Mesendoderm (in vitro differentiated cells): ENCODE results near the gene NFIC.

Experiments
- DNase-seq: peaks from one replicate; pipeline ENCODE4 v3.0.0; 2013
- H2AK5ac ChIP-seq: 2 replicates; pipeline ENCODE4 v1.6.1; 2013; ENCODE audit warnings: low read length, inconsistent platforms
- H2BK120ac ChIP-seq: 2 replicates; pipeline ENCODE4 v1.6.1; 2013; ENCODE audit warnings: low read depth, mild to moderate bottlenecking, low read length, moderate library complexity, mixed read lengths
- H2BK15ac ChIP-seq: replicated peaks from 2 replicates; pipeline ENCODE4 v1.6.1; 2013; ENCODE audit warnings: low read depth, mild to moderate bottlenecking, moderate library complexity
- H2BK5ac ChIP-seq: 2 replicates; pipeline ENCODE4 v1.6.1; 2013; ENCODE audit warnings: low read length, inconsistent platforms
- H3K18ac ChIP-seq: 2 replicates; pipeline ENCODE4 v1.6.1; 2013; ENCODE audit warnings: mild to moderate bottlenecking, low read length, mixed read lengths
- H3K23ac ChIP-seq: one replicate; pipeline ENCODE4 v1.6.1; 2013; ENCODE audit warnings: low read length
- H3K27ac ChIP-seq: 2 replicates; pipeline ENCODE4 v1.5.1; 2013; ENCODE audit warnings: low read depth, mild to moderate bottlenecking, inconsistent platforms, low read length, moderate library complexity
- H3K27me3 ChIP-seq: 2 replicates; pipeline ENCODE4 v1.6.1; 2013; ENCODE audit warnings: low read length, control low read depth, mild to moderate bottlenecking, inconsistent platforms; ENCODE audit not compliant: insufficient read depth, poor library complexity
- H3K36me3 ChIP-seq: 2 replicates; pipeline ENCODE4 v1.6.1; 2013; ENCODE audit warnings: low read length, inconsistent platforms; ENCODE audit not compliant: control insufficient read depth, insufficient read depth
- H3K4ac ChIP-seq: one replicate; pipeline ENCODE4 v1.6.1; 2013; ENCODE audit warnings: low read depth, mild to moderate bottlenecking, low read length, moderate library complexity
- H3K4me1 ChIP-seq: 2 replicates; pipeline ENCODE4 v1.6.1; 2013; ENCODE audit warnings: low read depth, low read length, inconsistent platforms; ENCODE audit not compliant: control insufficient read depth
- H3K4me2 ChIP-seq: 2 replicates; pipeline ENCODE4 v1.6.1; 2013; ENCODE audit warnings: low read length
- H3K4me3 ChIP-seq: 2 replicates; pipeline ENCODE4 v1.5.1; 2013; ENCODE audit warnings: mild to moderate bottlenecking, low read length
- H3K56ac ChIP-seq: one replicate; pipeline ENCODE4 v1.6.1; 2013; ENCODE audit warnings: low read length
- H3K79me1 ChIP-seq: 2 replicates; pipeline ENCODE4 v1.6.1; 2013; ENCODE audit warnings: low read length, inconsistent platforms
- H3K79me2 ChIP-seq: 2 replicates; pipeline ENCODE4 v1.6.1; 2013; ENCODE audit warnings: mild to moderate bottlenecking, low read length; ENCODE audit not compliant: control insufficient read depth, insufficient read depth
- H3K9ac ChIP-seq: 2 replicates; pipeline ENCODE4 v1.6.1; 2013; ENCODE audit warnings: low read length, inconsistent platforms
- H4K5ac ChIP-seq: one replicate; pipeline ENCODE4 v1.6.1; 2013; ENCODE audit warnings: low read length
- H4K8ac ChIP-seq: one replicate; pipeline ENCODE4 v1.6.1; 2013; ENCODE audit warnings: low read depth, mild to moderate bottlenecking, control low read depth, low read length, moderate library complexity
- WGBS: extraction: QIAGEN DNeasy Blood & Tissue Kit; methylation state at CpG from one replicate; pipeline ENCODE4 v1.1.7; 2013; ENCODE audit warnings: low lambda C conversion rate, missing lambda C conversion rate; ENCODE audit not compliant: insufficient coverage; ENCODE audit errors: extremely low coverage; 5-methylcytosine and 5-hydroxymethylcytosine counted together

Gene NFIC

DNA sequence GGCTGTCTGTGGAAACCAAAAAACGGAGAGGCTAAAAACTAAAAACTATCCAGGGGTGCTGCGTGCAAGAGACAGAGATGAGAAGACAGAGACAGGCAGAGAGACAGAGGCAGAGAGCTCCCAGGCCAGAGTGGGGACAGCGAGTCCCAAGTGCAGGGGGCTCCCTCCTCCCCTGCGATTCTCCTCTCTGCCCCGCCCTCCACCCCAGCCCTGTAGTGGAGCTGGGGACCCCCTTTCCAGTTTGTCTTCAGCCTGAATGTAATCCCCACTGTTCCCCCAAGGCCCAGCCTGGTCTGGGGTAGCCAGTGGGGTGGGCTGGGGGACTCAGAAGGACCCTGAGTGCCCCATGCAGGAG, 2.0 kb downstream of the NFIC start:
- H3K79me2 ChIP-seq, result no peaks in the 10 kb centered on the region
- H2BK120ac ChIP-seq, result no peak overlapping the region
- no CpG with 5 or more reads among the region's 5 CpGs for WGBS
- no peak overlapping the region for H3K27ac ChIP-seq
- H3K4me1 ChIP-seq, result no peaks in the 10 kb centered on the region
- H2BK15ac ChIP-seq, result no peak overlapping the region
- H3K9ac ChIP-seq, result no peak overlapping the region
- no peak overlapping the region for H4K8ac ChIP-seq
- no peak overlapping the region for H2AK5ac ChIP-seq
- H3K4me2 ChIP-seq, result no peak overlapping the region
- no peak overlapping the region for H3K4ac ChIP-seq
- no peak overlapping the region for H3K18ac ChIP-seq
- H3K36me3 ChIP-seq, result no peaks in the 10 kb centered on the region
- H3K79me1 ChIP-seq, result no peaks in the 10 kb centered on the region
- H3K4me3 ChIP-seq, result no peak overlapping the region
- no peak overlapping the region for H3K56ac ChIP-seq
- H3K27me3 ChIP-seq, result peaks cover 79% of the 10 kb centered on the region
- H4K5ac ChIP-seq, result no peak overlapping the region
- H2BK5ac ChIP-seq, result no peak overlapping the region
- no peak overlapping the region for H3K23ac ChIP-seq
- no peak for DNase-seq

- H3K4me1 ChIP-seq, result no peaks in the 10 kb centered on the region
- H3K27ac ChIP-seq, result no peak overlapping the region
- no peak overlapping the region for H2BK120ac ChIP-seq
- no peak overlapping the region for H3K4me3 ChIP-seq
- no CpG with 5 or more reads among the region's 4 CpGs for WGBS
- H3K79me2 ChIP-seq, result no peaks in the 10 kb centered on the region
- H3K36me3 ChIP-seq, result no peaks in the 10 kb centered on the region
- no peak overlapping the region for H4K5ac ChIP-seq
- DNase-seq, result no peak
- no peak overlapping the region for H4K8ac ChIP-seq
- H3K56ac ChIP-seq, result no peak overlapping the region
- no peak overlapping the region for H2BK5ac ChIP-seq
- H3K9ac ChIP-seq, result no peak overlapping the region
- peaks cover 75% of the 10 kb centered on the region for H3K27me3 ChIP-seq
- H3K79me1 ChIP-seq, result no peaks in the 10 kb centered on the region
- no peak overlapping the region for H3K4me2 ChIP-seq
- no peak overlapping the region for H2AK5ac ChIP-seq
- no peak overlapping the region for H3K4ac ChIP-seq
- H3K18ac ChIP-seq, result no peak overlapping the region
- H2BK15ac ChIP-seq, result no peak overlapping the region
- no peak overlapping the region for H3K23ac ChIP-seq
Observed at GRCh38 chr19:3368848-3369336, 2.5 kb downstream of the NFIC start.

DNA sequence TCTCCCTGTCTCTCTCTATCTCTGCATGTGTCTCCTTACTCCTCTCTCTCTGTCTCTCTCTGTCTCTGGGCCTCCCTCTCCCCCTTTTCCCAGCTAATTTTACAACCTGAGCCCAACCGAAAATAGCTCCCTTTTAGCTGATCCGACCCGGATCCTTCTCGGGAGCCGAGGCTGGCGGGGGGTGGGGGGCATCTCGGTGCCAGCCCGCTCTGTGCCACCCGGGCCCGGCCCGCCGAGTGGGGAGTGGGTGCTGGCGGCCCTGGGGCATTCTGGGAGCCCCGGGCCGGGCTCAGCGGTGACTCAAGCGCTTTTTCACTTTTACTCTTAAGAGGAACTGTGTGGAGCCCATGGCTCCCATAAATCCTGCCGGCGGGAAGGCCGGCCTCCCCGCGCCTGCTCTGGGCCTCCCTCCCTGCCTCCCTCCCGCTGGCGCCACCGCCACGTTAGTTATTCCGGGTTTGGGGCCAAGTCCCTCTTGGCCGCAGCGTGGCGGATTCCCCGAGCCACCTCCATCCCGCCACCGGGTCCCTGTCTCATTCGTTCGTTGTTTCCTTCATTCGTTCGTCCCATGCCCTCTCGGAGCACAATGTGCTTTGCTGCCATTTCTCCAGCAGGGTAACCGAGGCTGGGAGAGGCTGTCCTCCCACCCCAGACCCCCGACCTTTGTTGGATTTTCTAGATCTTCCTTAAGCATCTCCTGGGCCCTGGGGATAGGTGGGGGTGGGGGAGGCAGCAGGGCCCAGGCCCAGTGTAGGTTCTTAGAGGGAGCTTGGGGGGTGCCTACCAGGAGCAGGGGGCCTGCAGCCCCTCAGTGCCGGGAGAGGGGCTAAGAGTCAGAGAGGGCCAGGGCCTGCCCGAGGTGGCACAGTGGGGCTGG, 3.2 kb downstream of the NFIC start:
- no peaks in the 10 kb centered on the region for H3K79me1 ChIP-seq
- H4K8ac ChIP-seq, result no peak overlapping the region
- peak; percentile 56 for DNase-seq
- no peaks in the 10 kb centered on the region for H3K4me1 ChIP-seq
- peak overlapping the region; percentile 42 for H3K56ac ChIP-seq
- H3K36me3 ChIP-seq, result no peaks in the 10 kb centered on the region
- H3K9ac ChIP-seq, result no peak overlapping the region
- H2AK5ac ChIP-seq, result no peak overlapping the region
- no peak overlapping the region for H4K5ac ChIP-seq
- no peaks in the 10 kb centered on the region for H3K79me2 ChIP-seq
- no peak overlapping the region for H2BK15ac ChIP-seq
- WGBS, result no CpG with 5 or more reads among the region's 42 CpGs
- no peak overlapping the region for H3K4me2 ChIP-seq
- no peak overlapping the region for H3K27ac ChIP-seq
- no peak overlapping the region for H3K4ac ChIP-seq
- H3K18ac ChIP-seq, result no peak overlapping the region
- H3K23ac ChIP-seq, result no peak overlapping the region
- peaks cover 68% of the 10 kb centered on the region for H3K27me3 ChIP-seq
- no peak overlapping the region for H2BK5ac ChIP-seq
- no peak overlapping the region for H2BK120ac ChIP-seq
- H3K4me3 ChIP-seq, result no peak overlapping the region

GRCh38 chr19:3370214-3370720, 3.9 kb downstream of the NFIC start:
- H3K23ac ChIP-seq, result no peak overlapping the region
- no peak for DNase-seq
- H4K8ac ChIP-seq, result no peak overlapping the region
- no peak overlapping the region for H3K27ac ChIP-seq
- H3K18ac ChIP-seq, result no peak overlapping the region
- no peak overlapping the region for H2AK5ac ChIP-seq
- no peak overlapping the region for H3K4me2 ChIP-seq
- no peak overlapping the region for H2BK15ac ChIP-seq
- WGBS, result no CpG with 5 or more reads among the region's 14 CpGs
- H3K79me2 ChIP-seq, result no peaks in the 10 kb centered on the region
- H3K4me1 ChIP-seq, result no peaks in the 10 kb centered on the region
- no peak overlapping the region for H2BK120ac ChIP-seq
- no peaks in the 10 kb centered on the region for H3K79me1 ChIP-seq
- no peak overlapping the region for H2BK5ac ChIP-seq
- H3K4ac ChIP-seq, result no peak overlapping the region
- H3K36me3 ChIP-seq, result no peaks in the 10 kb centered on the region
- peaks cover 61% of the 10 kb centered on the region for H3K27me3 ChIP-seq
- H3K56ac ChIP-seq, result no peak overlapping the region
- no peak overlapping the region for H4K5ac ChIP-seq
- H3K9ac ChIP-seq, result no peak overlapping the region
- H3K4me3 ChIP-seq, result no peak overlapping the region

GRCh38 chr19:3370728-3371591, 4.6 kb downstream of the NFIC start:
- Histone ChIP-seq H3K27ac (no peak overlapping the region), H3K79me1 (no peaks in the 10 kb centered on the region), H2AK5ac (no peak overlapping the region), H3K56ac (no peak overlapping the region), H3K23ac (no peak overlapping the region), H3K4me1 (no peaks in the 10 kb centered on the region), H3K27me3 (peaks cover 55% of the 10 kb centered on the region), H3K4me2 (no peak overlapping the region), H3K79me2 (no peaks in the 10 kb centered on the region), H3K4ac (no peak overlapping the region), H4K5ac (no peak overlapping the region), H3K18ac (no peak overlapping the region), H4K8ac (no peak overlapping the region), H2BK15ac (no peak overlapping the region), H3K4me3 (no peak overlapping the region), H2BK5ac (no peak overlapping the region), H3K36me3 (no peaks in the 10 kb centered on the region), H3K9ac (no peak overlapping the region), H2BK120ac (no peak overlapping the region)
- WGBS, result no CpG with 5 or more reads among the region's 25 CpGs
- no peak for DNase-seq
